ENCODE data around the gene FST. TPM values are rescaled to one million over a fixed set of nuclear protein-coding genes. Genes with fewer than 3 reads are reported as not detected.

Gene FST
- total RNA-seq, 1 donor from 2014 or later: 5.8 TPM

DNA sequence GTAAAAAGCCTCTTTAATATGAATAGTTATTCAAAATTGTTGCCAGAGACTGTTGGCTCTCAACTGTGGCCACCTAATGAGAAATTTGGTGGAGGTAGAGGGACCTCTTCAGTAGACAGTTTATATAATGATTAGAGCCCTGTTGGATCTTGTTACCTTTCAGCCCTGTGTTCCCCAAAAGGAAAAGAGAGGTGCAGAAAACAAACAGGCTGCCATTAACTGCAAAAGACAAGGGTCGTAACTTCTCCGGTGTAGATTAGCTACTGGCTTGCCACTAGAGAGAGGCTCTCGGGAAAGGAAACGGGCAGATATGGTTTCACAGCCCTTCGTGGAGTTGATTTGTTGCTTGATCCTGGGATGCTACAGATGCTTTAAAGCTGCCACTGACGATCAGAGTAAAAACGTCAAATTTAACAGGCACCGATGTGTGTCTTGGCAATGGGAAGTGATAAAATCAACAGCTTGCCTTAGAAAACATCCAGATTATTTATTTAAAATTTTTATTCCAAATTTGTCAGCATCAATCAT, 7.8 kb downstream of the FST start:
- DNase-seq (no peak), ATAC-seq (ENCODE audit: poor library complexity) (no peak)
- intact Hi-C loops (cut with DNase I): no loop called here

DNA sequence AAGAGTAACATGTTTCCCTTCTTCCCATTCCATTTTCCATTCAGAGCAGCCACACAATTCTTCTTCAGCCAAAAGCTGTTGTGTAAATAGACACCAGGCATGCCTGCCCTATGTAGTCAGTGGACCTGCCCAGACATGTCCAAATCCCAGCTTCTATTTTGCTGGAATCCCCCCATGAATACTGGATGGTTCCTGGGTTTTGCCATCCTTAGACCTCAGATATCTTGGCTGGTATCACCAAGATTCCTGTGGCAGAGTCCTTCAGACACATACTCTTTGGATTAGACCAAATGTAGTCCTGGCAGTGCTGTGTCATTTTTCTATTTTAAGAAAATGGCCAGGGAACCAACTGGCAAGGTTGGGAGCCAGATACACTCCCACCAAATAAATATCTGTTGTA, 10.3 kb downstream of the FST start:
- intact Hi-C loops (cut with DNase I): no loop called here
- ATAC-seq (ENCODE audit: poor library complexity): peak; percentile 71
- DNase-seq: no peak

DNA sequence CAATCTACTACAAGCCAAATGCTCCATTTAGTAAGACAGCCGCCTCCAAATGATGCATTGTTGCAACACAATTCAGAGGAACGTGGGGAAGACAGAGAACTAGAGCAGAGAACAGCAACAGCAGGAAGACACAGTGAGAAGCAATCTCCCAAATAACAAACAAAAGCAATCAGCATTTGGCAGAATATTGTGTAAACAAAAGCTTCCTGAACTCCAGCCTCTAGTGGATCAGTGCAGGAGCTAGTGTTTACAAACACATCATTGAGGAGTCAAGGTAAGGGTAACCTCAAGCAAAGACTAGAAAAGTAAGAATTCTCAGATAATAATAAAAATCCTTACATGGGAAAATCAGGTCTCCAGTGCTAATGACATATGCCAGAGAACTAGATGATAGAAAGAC, 20.6 kb downstream of the FST start:
- intact Hi-C loops (cut with DNase I): no loop called here
- DNase-seq: no peak
- no peak for ATAC-seq (ENCODE audit: poor library complexity)

DNA sequence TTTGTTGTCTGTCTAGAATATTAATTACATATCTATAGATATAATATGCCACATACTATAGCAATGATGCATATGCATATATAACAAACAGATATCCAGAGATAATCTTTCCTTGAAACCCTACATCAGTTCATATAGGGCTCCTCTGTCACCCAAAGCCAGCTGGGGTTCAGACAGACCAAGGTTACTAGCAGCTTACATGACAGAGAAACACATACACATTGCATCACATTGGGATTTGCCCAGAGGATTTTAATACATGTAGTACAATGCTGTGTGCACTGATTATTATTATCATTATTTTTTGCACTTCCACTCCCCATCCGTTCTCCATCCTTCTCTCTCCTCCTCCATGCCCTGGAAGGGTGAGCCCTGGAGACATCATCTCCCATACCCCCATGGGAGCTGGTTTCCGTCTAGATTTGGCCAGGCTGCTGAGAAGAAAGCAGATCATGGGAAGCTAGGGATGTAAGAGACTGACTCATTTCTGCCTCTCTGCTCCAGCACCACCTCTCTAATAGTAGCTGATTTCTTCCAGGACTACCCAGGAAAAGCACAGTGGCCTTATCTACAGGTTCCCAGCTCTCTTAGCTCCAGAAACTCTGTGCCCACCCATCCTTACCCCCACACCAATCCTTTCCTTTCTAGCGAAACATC, 23.3 kb downstream of the FST start:
- ATAC-seq (ENCODE audit: poor library complexity): no peak
- intact Hi-C loops (cut with DNase I): no loop called here
- no peak for DNase-seq

DNA sequence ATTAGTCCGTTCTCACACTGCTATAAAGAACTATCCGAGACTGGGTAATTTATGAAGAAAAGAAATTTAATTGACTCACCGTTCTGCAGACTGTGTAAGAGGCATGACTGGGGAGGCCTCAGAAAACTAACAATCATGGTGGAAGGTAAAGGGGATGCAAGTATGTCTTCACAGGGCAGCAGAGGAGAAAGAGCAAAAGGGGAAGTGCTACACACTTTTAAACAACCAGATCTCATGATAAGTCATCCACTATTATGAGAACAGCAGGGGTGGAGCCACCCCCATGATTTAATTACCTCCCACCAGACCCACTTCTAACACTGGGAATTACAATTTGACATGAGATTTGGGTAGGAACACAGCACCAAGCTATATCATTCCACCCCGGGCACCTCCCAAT, 26.6 kb downstream of the FST start:
- no peak for DNase-seq
- ATAC-seq (ENCODE audit: poor library complexity): no peak
- intact Hi-C loops (cut with DNase I): no loop called here

DNA sequence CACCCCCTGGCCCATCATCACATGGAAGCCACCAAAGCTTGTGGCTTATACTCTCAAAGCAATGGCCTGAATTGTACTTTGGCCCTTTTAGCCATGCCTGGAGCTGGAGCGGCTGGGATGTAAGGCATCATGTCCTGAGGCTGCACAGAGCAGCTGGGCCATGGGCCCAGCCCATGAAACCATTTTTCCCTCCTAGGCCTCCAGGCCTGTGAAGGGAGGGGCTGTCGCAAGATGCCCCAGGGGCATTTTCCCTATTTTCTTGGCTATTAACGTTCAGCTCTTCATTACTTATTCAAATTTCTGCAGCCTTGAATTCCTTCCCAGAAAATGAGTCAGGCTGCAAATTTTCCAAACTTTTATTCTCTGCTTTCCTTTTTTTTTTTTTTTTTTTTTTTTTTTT, 27.7 kb downstream of the FST start:
- intact Hi-C loops (cut with DNase I): no loop called here
- DNase-seq: no peak
- ATAC-seq (ENCODE audit: poor library complexity): no peak

DNA sequence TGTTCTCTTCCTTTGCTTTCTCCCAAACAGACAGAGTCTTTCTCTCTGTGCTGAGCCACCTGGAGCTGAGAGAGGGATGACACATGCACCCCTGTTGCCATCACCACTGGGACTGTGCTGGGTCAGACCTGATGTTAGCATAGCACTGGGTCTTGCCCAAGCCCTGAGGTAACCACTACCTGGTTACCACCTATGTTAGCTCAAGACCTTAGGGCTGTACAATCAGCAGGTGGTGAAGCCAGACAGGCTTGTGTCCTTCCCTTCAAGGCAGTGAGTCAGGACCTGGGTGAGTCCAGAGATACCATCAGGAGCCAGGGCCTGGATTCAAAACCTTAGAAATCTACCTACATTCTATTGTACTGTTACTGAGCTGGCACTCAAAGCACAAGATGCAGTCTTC, 32.1 kb downstream of the FST start:
- ATAC-seq (ENCODE audit: poor library complexity): no peak
- no peak for DNase-seq
- intact Hi-C loops (cut with DNase I): no loop called here

DNA sequence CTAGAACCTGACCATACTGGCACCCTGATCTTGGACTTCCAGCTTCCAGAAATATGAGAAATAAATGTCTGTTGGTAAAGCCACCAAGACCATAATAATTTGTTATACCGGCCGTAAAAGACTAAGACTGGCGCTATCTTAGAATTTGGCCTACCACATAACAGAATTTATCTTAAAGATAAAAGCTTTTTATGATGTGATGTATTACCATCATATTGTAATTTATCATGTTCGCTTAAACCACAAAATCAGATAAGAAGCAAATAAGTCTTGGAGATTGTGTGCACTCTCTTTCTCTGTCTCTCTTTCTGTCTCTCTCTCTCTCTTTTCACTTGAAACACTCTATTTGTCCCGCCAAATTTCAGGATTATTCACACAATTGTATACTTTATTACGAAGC, 35.6 kb downstream of the FST start:
- no peak for ATAC-seq (ENCODE audit: poor library complexity)
- intact Hi-C loops (cut with DNase I): no loop called here
- DNase-seq: no peak

DNA sequence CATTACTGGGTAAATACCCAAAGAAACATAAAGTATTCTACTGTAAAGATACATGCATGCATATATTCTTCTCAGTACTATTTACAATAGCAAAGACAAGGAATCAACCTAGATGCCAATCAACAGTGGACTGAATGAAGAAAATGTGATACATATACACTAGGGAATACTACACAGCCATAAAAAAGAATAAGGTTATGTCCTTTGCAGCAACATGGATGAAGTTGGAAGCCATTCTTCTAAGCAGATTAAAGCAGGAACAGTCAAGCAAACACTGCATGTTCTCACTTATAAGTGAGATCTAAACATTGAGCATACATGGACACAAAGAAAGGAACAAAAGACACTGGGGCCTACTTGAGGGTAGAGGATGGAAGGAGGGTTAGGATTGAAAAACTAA, 40.4 kb downstream of the FST start:
- ATAC-seq (ENCODE audit: poor library complexity): no peak
- intact Hi-C loops (cut with DNase I): no loop called here

More for the DNA sequence above, 40.4 kb downstream of the FST start:
- no peak for DNase-seq

Other genes starting within 250 kb of the FST start
- 218 TPM for gene NDUFS4, start 80.0 kb downstream of the FST start, total RNA-seq